GM08714 (cell line): Measurements from ENCODE around the gene CYP4B1.
"Not testable (repeated sequence)": the region's sequence is repeated elsewhere in the genome, so short reads cannot be mapped to it uniquely, and the experiment has no call there.

Experiments
- H3K4me3 ChIP-seq: fragments of 200-500 bp; sonication (Bioruptor generic); 2 replicates; pipeline ENCODE4 v1.5.1; 2014; ENCODE audit warnings: mild to moderate bottlenecking, low read length, inconsistent platforms
- ZNF274 ChIP-seq: IDR thresholded peaks from 2 replicates; pipeline ENCODE4 v1.6.1; 2012; ENCODE audit warnings: mild to moderate bottlenecking, low read depth, low read length

The CYP4B1 gene

DNA sequence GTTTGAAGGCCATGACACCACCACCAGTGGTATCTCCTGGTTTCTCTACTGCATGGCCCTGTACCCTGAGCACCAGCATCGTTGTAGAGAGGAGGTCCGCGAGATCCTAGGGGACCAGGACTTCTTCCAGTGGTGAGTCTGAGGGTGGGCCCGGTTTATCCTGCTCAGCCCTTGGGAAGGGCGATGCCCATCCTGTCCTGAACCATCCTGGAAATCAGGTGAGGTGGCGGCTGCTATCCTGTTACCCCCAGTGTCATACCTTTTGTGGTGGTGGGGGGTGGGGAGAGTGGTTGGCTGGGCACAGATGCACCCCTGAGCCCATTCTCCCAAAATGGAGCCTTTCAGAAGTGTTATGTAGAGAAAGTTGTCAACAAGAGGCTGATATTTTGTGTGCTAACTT, 16.3 kb downstream of the CYP4B1 start:
- TF ChIP-seq ZNF274: no peak
- no peak overlapping the region for H3K4me3 ChIP-seq

DNA sequence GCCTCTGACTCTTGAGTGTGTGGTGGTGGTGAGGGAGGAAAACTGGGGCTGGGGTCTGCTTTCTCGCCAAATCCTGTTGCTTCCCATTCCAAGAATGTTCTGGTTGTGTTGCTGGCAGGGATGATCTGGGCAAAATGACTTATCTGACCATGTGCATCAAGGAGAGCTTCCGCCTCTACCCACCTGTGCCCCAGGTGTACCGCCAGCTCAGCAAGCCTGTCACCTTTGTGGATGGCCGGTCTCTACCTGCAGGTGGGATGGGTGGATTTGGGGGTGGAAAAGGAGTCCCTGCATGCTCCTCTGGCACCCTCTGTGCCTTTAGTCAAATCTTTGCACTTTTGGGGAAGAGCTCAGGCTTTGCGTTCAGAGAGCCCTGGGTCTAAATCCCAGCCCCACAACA, 18.1 kb downstream of the CYP4B1 start:
- H3K4me3 ChIP-seq: no peak overlapping the region
- TF ChIP-seq ZNF274: no peak

DNA sequence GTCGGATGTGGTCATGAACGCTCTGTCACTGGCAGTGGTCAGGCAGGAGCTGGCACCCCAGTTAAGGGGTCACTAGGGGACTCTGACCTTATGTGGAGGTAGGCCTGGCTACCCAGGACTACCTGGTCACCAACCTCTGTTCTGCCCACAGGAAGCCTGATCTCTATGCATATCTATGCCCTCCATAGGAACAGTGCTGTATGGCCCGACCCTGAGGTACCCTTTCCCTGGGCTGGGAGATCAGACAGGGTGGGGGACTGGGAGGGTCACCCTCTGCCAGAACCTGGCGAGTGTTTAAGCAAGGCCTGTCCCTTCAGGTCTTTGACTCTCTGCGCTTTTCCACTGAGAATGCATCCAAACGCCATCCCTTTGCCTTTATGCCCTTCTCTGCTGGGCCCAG, 19.0 kb downstream of the CYP4B1 start:
- H3K4me3 ChIP-seq: no peak overlapping the region

DNA sequence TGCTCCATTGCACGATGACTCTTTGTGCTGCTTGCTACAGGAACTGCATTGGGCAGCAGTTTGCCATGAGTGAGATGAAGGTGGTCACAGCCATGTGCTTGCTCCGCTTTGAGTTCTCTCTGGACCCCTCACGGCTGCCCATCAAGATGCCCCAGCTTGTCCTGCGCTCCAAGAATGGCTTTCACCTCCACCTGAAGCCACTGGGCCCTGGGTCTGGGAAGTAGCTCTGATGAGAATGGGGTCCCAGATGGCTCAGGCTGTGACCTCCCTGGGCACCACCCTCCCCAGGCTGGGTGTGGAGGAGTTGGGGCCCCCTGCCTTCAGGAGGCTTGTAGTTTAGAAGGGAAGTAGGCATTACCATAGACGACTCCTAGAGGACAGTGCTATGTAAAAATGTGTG, 19.7 kb downstream of the CYP4B1 start:
- no peak for TF ChIP-seq ZNF274
- H3K4me3 ChIP-seq: no peak overlapping the region

More for the DNA sequence above, 19.0 kb downstream of the CYP4B1 start:
- no peak for TF ChIP-seq ZNF274

DNA sequence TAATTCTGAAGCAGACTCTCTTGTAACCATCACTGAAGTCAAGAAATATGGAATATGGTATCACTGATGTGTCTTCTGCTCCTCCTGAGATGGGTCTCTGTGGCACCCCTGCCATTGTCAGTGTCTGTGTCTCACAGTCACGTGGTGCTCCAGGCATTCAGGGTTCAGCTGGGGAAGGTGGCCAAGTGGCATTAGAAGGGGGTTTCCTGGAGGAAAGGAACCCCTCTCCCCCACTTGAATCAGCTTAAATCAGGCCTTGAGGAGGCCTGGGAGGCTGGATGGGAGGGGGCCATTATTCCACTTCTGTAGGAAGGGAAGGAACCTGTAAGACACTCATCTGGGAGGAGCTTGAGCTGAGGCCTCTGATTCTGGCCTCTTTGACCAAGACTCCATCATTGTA, 20.5 kb downstream of the CYP4B1 start:
- TF ChIP-seq ZNF274: no peak
- H3K4me3 ChIP-seq: no peak overlapping the region

DNA sequence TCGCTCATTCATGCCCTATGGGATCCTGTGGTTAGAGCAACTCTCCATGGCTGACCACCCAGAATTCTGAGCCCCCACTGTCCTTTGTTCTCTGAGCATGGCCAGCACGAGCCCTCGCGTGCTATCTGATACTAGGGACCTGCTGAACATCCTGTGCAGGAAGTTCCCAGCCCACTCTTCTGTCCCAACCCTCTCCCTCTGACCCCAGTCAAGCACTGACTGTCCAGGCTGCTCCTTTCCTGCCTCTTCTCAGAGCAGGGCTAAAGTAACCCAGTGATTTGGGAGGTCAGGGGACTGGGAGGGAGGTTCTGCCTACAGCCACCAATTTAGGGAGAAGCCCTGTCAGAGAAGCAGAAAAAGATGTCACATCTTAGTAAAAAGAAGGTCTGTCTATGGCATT, 21.2 kb downstream of the CYP4B1 start:
- no peak for TF ChIP-seq ZNF274
- no peak overlapping the region for H3K4me3 ChIP-seq

DNA sequence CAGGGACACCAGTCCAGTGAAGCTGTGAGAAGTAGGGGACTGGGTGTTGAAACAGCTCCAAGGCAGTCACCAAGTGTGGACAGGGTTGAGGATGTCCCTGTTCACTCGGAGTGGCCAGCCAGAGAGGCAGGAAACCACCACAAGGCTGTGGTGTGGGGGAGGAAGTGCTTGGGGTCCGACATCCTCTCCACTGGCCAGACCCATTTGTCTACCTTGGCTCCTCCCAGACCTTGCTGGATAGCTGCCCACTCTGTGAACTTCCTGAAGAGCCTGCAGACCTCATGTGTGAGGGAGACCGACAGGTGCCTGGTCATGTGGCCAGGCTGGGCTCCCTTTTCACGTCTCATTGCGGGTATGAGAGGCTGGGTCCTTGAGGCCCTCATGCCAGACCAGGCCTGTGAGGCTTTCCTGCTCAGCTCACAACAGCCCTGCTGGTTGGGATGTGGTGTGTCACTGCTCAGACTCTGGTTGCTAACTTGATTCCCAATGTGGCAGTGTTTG, 21.8 kb downstream of the CYP4B1 start:
- H3K4me3 ChIP-seq: no peak overlapping the region
- no peak for TF ChIP-seq ZNF274

DNA sequence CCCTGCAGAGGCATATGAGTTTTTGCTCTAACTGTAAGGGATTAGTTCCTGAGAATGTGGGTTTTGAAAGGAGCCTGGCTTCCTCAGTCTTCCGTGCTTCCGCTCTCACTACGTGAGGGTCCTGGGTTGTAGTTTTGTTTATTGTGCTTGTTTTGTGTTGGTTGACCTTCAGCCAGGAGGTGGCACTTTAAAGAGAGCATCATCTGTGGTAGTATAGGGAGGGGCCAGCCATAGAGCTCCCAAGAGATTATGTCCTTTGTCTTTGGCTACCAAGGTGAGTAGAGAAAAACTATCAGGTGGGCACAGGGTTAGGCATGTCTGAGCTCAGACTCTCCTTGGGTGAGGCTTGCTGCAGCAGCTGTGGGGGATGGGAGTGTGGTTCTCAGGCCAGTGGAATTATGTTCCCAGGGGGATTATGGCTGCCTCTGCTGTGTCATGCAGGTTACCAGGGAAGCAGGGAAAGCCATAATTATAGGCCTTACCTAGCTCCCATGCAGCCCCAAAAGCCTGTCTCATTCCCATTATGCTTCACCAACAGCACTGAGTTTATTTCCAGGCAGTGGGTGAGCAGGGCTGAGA, 23.5 kb downstream of the CYP4B1 start:
- no peak overlapping the region for H3K4me3 ChIP-seq
- TF ChIP-seq ZNF274: no peak

DNA sequence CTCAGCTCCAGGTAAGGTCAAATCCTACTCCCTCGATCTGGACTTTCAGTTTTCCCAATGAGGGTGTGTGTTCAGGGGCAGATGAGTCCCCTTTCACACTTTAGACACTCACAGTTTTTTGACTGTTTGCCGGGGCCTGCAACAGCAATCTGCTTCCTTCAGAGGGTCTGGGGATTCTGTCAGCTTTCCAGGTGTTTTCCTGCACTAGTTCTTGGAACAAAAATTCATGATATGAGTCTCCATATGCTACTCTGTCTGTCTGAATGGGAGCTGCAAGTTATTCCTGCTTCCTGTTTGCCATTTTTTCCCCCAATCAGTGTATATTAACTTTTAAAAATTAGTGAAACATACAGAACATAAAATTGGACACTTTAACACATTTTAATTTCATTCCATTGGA, 24.3 kb downstream of the CYP4B1 start:
- TF ChIP-seq ZNF274: no peak
- no peak overlapping the region for H3K4me3 ChIP-seq

DNA sequence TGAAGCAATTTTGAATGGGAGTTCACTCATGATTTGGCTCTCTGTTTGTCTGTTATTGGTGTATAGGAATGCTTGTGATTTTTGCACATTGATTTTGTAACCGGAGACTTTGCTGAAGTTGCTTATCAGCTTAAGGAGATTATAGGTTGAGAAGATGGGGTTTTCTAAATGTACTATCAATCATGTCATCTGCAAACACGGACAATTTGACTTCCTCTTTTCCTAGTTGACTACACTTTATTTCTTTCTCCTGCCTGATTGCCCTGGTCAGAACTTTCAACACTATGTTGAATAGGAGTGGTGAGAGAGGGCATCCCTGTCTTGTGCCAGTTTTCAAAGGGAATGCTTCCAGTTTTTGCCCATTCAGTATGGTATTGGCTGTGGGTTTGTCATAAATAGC, 28.0 kb downstream of the CYP4B1 start:
- not testable (repeated sequence) for H3K4me3 ChIP-seq

DNA sequence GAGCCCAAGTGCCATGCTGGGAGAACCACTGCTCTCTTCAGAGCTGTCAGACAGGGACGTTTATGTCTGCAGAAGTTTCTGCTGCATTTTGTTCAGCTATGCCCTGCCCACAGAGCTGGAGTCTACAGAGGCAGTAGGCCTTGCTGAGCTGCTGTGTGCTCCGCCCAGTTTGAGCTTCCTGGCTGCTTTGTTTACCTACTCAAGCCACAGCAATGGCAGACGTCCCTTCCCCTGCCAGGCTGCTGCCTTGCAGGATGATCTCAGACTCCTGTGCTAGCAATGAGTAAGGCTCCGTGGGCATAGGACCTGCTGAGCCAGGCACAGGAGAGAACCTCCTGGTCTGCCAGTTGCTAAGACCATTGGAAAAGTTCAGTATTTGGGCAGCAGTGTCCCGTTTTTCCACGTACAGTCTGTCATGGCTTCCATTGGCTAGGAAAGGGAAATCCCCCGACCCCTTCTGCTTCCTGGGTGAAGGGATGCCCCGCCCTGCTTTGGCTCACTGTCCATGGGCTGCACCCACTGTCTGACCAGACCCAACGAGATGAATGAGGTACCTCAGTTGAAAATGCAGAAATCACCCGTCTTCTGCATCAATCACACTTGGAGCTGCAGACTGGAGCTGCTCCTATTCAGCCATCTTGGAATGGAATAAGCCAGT, 31.9 kb downstream of the CYP4B1 start:
- no peak for TF ChIP-seq ZNF274
- H3K4me3 ChIP-seq: no peak overlapping the region

DNA sequence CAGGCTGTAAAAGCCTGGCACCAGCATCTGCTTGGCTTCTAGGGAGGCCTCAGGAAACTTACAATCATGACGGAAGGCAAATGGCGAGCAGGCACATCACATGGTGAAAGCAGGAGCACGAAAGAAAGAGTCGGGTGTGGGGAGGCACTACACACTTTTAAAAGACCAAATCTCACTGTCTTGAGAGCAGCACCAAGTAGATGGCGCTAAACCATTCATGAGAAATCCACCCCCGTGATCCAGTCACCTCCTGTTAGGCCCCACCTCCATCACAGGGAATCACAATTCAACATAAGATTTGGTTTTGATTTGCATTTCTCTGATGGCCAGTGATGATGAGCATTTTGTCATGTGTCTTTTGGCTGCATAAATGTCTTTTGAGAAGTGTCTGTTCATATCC, 36.6 kb downstream of the CYP4B1 start:
- not testable (repeated sequence) for H3K4me3 ChIP-seq

DNA sequence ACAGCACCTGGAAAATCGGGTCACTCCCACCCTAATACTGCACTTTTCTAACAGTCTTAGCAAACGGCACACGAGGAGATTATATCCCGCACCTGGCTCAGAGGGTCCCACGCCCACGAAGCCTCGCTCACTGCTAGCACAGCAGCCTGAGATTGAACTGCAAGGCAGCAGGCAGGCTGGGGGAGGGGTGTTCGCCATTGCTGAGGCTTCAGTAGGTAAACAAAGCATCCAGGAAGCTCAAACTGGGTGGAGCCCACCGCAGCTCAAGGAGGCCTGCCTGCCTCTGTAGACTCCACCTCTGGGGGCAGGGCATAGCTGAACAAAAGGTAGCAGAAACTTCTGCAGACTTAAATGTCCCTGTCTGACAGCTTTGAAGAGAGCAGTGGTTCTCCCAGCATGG, 47.5 kb downstream of the CYP4B1 start:
- H3K4me3 ChIP-seq: not testable (repeated sequence)

DNA sequence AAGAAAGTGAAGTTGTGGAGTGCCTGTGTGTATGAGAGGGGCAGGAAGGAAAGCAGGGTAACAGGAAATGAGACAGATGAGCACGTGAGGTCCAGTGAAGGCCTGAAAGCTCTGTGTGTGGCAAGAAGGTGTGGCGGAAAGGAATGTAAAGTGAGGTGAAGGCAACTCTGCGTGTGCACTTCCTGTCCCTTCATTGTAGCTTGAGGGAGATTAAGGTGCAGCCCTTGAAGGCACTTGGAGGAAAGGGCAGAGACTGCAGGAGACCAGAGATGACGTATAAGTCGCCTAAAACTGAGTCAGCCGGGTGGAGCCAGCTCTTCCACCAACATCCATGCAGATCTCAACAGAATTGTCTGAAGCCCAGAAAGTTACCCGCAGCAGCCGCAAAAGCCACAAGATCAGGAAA, 58.8 kb downstream of the CYP4B1 start:
- H3K4me3 ChIP-seq: not testable (repeated sequence)

DNA sequence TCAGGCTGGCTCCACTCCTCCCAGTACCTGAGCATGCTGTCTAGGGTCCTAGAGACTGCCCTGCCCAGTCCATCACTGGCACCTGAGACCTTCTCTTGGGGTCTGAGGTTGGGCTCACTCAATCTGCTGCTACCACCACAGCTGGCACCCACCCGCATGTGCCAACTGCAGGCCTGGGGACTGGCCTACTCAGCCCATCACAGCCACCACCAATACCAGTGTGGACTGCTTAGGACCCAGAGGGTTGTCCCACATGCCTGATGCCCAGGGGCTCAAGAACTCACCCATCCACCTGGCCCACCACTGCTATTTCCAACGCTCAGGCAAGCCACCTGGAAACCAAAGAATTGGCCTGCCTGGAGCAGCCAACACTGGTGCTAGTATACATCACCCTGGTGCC, 63.5 kb downstream of the CYP4B1 start:
- no peak for TF ChIP-seq ZNF274
- H3K4me3 ChIP-seq: no peak overlapping the region
